22Rv1 (cell line): ENCODE measurements around the gene CATSPER4.

Source experiments
- H3K27ac ChIP-seq: fragments of 450-650 bp; 2 replicates; pipeline ENCODE4 v1.5.1; 2017
- CTCF ChIP-seq: fragments of 450-650 bp; IDR thresholded peaks from 2 replicates; pipeline ENCODE4 v1.5.1; 2017; ENCODE audit warnings: mild to moderate bottlenecking
- ZFX ChIP-seq: fragments of 450-650 bp; IDR thresholded peaks from 2 replicates; pipeline ENCODE4 v1.6.1; 2017; ENCODE audit warnings: antibody characterized with exemption, borderline replicate concordance

CATSPER4 gene

GRCh38 chr1:26177182-26177684, 13.2 kb upstream of the CATSPER4 start, which contains the start of gene CNKSR1:
TSS of gene CNKSR1 (plus strand) at chr1:26177491. CDS start at chr1:26177548, 57 bp downstream.
- peak within 1 kb of the TSS; percentile 66 for H3K27ac ChIP-seq
- TF ChIP-seq ZFX (no peak), CTCF (peak; percentile 84)

- no peak overlapping the region for H3K27ac ChIP-seq
- no peak for TF ChIP-seq CTCF
- TF ChIP-seq ZFX, result no peak
Measured at GRCh38 chr1:26180010-26180506, 10.3 kb upstream of the CATSPER4 start.

- TF ChIP-seq ZFX (no peak), CTCF (no peak)
Measured at GRCh38 chr1:26181586-26182382, 8.6 kb upstream of the CATSPER4 start.

GRCh38 chr1:26182383-26182696, 8.1 kb upstream of the CATSPER4 start:
- TF ChIP-seq ZFX (no peak), CTCF (no peak)
- H3K27ac ChIP-seq, result no peak overlapping the region

More at GRCh38 chr1:26181586-26182382, 8.6 kb upstream of the CATSPER4 start:
- no peak overlapping the region for H3K27ac ChIP-seq

- TF ChIP-seq ZFX (no peak), CTCF (no peak)
- no peak overlapping the region for H3K27ac ChIP-seq
Measured at GRCh38 chr1:26184086-26184485, 6.3 kb upstream of the CATSPER4 start.

GRCh38 chr1:26184883-26185282, 5.5 kb upstream of the CATSPER4 start:
- TF ChIP-seq ZFX (no peak), CTCF (no peak)
- no peak overlapping the region for H3K27ac ChIP-seq

GRCh38 chr1:26187882-26188281, 2.5 kb upstream of the CATSPER4 start:
- H3K27ac ChIP-seq, result no peak overlapping the region
- no peak for TF ChIP-seq ZFX
- no peak for TF ChIP-seq CTCF
